Neural cell (in vitro differentiated cells): ENCODE data around the gene SLC4A2. TPM values are rescaled to one million over a fixed set of nuclear protein-coding genes. Genes with fewer than 3 reads are reported as not detected.

ENCODE experiments used
- H2AFZ ChIP-seq: fragments of 200-600, 300-800 bp; sonication (generic), shearing (Covaris generic); 2 replicates; pipeline ENCODE4 v1.6.0; 2014; ENCODE audit warnings: low read depth, mild to moderate bottlenecking, antibody characterized with exemption, low read length, moderate library complexity
- H3F3A ChIP-seq: fragments of 200-600 bp; shearing (Covaris generic); 2 replicates; pipeline ENCODE4 v1.6.1; 2016; ENCODE audit warnings: mild to moderate bottlenecking, moderate library complexity, mixed read lengths, antibody characterized with exemption, low read length; ENCODE audit not compliant: insufficient read depth, poor library complexity, severe bottlenecking
- H3K27ac ChIP-seq: fragments of 200-600, 300-800 bp; sonication (generic), shearing (Covaris generic); 2 replicates; pipeline ENCODE4 v1.5.1; 2014; ENCODE audit warnings: mild to moderate bottlenecking, low read length, moderate library complexity
- H3K27me3 ChIP-seq: fragments of 300-800, 200-600 bp; sonication (generic), shearing (Covaris generic); 2 replicates; pipeline ENCODE4 v1.6.0; 2014; ENCODE audit warnings: mild to moderate bottlenecking, low read depth, low read length, moderate library complexity; ENCODE audit not compliant: insufficient read depth
- H3K36me3 ChIP-seq: fragments of 300-800, 200-600 bp; sonication (generic), shearing (Covaris generic); 2 replicates; pipeline ENCODE4 v1.5.1; 2014; ENCODE audit warnings: mild to moderate bottlenecking, antibody characterized with exemption, low read length, moderate library complexity; ENCODE audit not compliant: insufficient read depth
- H3K4me2 ChIP-seq: fragments of 300-800, 200-600 bp; sonication (generic), shearing (Covaris generic); 2 replicates; pipeline ENCODE4 v1.6.0; 2014; ENCODE audit warnings: mild to moderate bottlenecking, low read length
- H3K4me3 ChIP-seq: fragments of 300-800, 200-600 bp; sonication (generic), shearing (Covaris generic); 2 replicates; pipeline ENCODE4 v1.5.1; 2014; ENCODE audit warnings: mild to moderate bottlenecking, low read length, moderate library complexity
- H3K79me2 ChIP-seq: fragments of 200-600 bp; shearing (Covaris generic); replicated peaks from 2 replicates; pipeline ENCODE4 v1.6.0; 2014; ENCODE audit warnings: mild to moderate bottlenecking, low read length, moderate library complexity; ENCODE audit not compliant: insufficient read depth
- H3K9ac ChIP-seq: fragments of 300-800, 200-600 bp; sonication (generic), shearing (Covaris generic); 2 replicates; pipeline ENCODE4 v1.6.1; 2016; ENCODE audit warnings: mild to moderate bottlenecking, low read length, mixed read lengths
- H3K9me2 ChIP-seq: fragments of 200-600 bp; shearing (Covaris generic); 2 replicates; pipeline ENCODE4 v1.6.1; 2016; ENCODE audit warnings: mild to moderate bottlenecking, low read length, mixed read lengths; ENCODE audit not compliant: insufficient read depth
- H3K9me3 ChIP-seq: fragments of 200-600, 300-800 bp; sonication (generic), shearing (Covaris generic); 2 replicates; pipeline ENCODE4 v1.6.1; 2016; ENCODE audit warnings: mild to moderate bottlenecking, mixed run types, low read length, moderate library complexity, mixed read lengths
- H4K20me1 ChIP-seq: fragments of 200-600 bp; shearing (Covaris generic); 2 replicates; pipeline ENCODE4 v1.6.1; 2016; ENCODE audit warnings: mild to moderate bottlenecking, mixed run types; ENCODE audit not compliant: insufficient read depth
- CTCF ChIP-seq: fragments of 450-650 bp; IDR thresholded peaks from 2 replicates; pipeline ENCODE4 v1.5.1; 2014; ENCODE audit warnings: antibody characterized with exemption, mild to moderate bottlenecking, moderate library complexity; ENCODE audit not compliant: poor library complexity, severe bottlenecking
- EP300 ChIP-seq: fragments of 450-650 bp; conservative IDR thresholded peaks from 2 replicates; pipeline ENCODE4 v1.6.1; 2014; ENCODE audit warnings: antibody characterized with exemption, mild to moderate bottlenecking, moderate library complexity; ENCODE audit not compliant: poor library complexity, severe bottlenecking
- MXI1 ChIP-seq: fragments of 450-650 bp; conservative IDR thresholded peaks from 2 replicates; pipeline ENCODE4 v1.6.1; 2014; ENCODE audit warnings: antibody characterized with exemption, mild to moderate bottlenecking; ENCODE audit not compliant: poor library complexity, severe bottlenecking
- POLR2AphosphoS5 ChIP-seq: IDR thresholded peaks from 2 replicates; pipeline ENCODE4 v1.6.1; 2012
- REST ChIP-seq: IDR thresholded peaks from 2 replicates; pipeline ENCODE4 v1.6.1; 2012; ENCODE audit warnings: borderline replicate concordance
- SMC3 ChIP-seq: fragments of 450-650 bp; conservative IDR thresholded peaks from 2 replicates; pipeline ENCODE4 v1.6.1; 2014; ENCODE audit warnings: antibody characterized with exemption, mild to moderate bottlenecking, moderate library complexity; ENCODE audit not compliant: poor library complexity
- TAF1 ChIP-seq: IDR thresholded peaks from 2 replicates; pipeline ENCODE4 v1.6.1; 2012; ENCODE audit warnings: low read depth
- polyA plus RNA-seq: library from polyadenylated mRNA; depleted of rRNA; stranded (reverse); fragments of >200 nt; gene quantifications from 2 replicates; pipeline ENCODE4 v1.2.3, GENCODE V29; 2014

SLC4A2 gene
- polyA plus RNA-seq, 1 donor from 2014 or later: 2.4 TPM

DNA sequence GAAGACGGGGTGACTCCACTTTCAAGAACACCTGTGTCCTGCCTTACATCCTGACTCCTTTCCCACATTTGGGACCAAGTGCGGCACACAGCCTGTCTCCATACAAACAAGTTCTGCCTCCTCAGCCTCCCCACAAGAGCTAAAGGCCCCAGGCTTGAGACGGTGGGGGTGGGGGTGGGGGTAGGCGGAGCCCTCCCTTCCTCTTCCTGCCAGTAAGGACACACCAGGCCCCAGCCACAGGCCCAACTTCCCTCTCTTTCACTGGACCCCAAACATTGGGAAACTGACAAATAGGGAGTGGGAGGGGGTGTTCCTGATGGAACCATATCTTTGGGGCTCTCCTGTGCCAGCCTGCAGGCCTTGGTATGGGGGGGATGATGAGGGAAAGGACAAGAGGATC is 6.3 kb upstream of the SLC4A2 start:
- Histone ChIP-seq H3K27me3 (peaks cover 23% of the 10 kb centered on the region), H3K9ac (no peak overlapping the region), H4K20me1 (no peaks in the 10 kb centered on the region), H3K9me2 (no peaks in the 10 kb centered on the region), H2AFZ (no peak overlapping the region), H3F3A (no peaks in the 10 kb centered on the region), H3K9me3 (no peaks in the 10 kb centered on the region), H3K36me3 (no peaks in the 10 kb centered on the region), H3K4me2 (no peak overlapping the region), H3K4me3 (no peak overlapping the region), H3K27ac (no peak overlapping the region), H3K79me2 (no peaks in the 10 kb centered on the region)
- TF ChIP-seq TAF1: no peak
- TF ChIP-seq EP300: no peak
- TF ChIP-seq MXI1: no peak
- TF ChIP-seq REST: no peak

DNA sequence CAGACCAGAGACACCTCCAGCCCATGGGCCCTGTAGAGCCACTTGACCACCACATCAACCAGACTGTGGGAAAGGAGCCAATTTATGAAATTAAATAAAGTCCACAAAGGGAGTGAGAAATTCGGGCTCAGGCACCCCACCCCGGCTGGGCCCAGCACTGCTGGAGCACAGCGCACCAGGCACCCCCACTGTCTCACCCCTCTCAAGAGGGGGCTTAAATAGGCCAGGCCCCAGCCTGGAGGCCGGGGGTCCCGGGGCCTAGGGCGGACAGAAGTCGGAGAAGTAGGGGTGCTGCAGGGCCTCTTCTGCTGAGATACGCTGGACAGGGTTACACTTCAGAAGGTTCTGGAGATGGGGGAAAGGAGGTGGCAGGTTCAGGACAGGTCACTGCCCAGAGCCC is 5.6 kb upstream of the SLC4A2 start:
- no peaks in the 10 kb centered on the region for H3K9me2 ChIP-seq
- no peak overlapping the region for H3K27ac ChIP-seq
- TF ChIP-seq EP300 (no peak), MXI1 (no peak), CTCF (no peak), REST (no peak), POLR2AphosphoS5 (no peak), SMC3 (no peak), TAF1 (no peak)
- peaks cover 6% of the 10 kb centered on the region for H3F3A ChIP-seq
- no peaks in the 10 kb centered on the region for H3K79me2 ChIP-seq
- no peak overlapping the region for H3K4me2 ChIP-seq
- H4K20me1 ChIP-seq: no peaks in the 10 kb centered on the region
- H3K36me3 ChIP-seq: no peaks in the 10 kb centered on the region
- no peak overlapping the region for H3K4me3 ChIP-seq
- no peaks in the 10 kb centered on the region for H3K9me3 ChIP-seq
- no peak overlapping the region for H2AFZ ChIP-seq
- H3K27me3 ChIP-seq: peaks cover 23% of the 10 kb centered on the region
- no peak overlapping the region for H3K9ac ChIP-seq
